NCI-H1436 (cell line): ENCODE data around the gene RPL10A.

Experiments
- DNase-seq: peaks from one replicate; lab custom pipeline; 2025; lab: John Stamatoyannopoulos, UW

RPL10A gene

DNA sequence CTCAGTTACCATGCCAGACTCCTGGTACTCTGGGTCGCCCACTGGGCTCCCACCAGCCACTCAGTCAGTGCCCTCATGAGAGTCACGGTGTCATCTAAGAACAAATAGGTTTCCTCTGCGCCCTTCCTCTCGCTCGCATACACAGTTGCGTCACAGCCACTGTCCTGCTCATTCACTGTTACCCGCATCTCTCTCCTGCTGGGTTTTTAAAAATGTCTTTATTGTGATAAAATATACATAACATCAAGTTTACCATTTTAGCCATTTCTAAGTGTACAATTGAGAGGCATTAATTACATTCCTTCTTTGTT lies 24.7 kb downstream of the RPL10A start:
- DNase-seq: no peak

DNA sequence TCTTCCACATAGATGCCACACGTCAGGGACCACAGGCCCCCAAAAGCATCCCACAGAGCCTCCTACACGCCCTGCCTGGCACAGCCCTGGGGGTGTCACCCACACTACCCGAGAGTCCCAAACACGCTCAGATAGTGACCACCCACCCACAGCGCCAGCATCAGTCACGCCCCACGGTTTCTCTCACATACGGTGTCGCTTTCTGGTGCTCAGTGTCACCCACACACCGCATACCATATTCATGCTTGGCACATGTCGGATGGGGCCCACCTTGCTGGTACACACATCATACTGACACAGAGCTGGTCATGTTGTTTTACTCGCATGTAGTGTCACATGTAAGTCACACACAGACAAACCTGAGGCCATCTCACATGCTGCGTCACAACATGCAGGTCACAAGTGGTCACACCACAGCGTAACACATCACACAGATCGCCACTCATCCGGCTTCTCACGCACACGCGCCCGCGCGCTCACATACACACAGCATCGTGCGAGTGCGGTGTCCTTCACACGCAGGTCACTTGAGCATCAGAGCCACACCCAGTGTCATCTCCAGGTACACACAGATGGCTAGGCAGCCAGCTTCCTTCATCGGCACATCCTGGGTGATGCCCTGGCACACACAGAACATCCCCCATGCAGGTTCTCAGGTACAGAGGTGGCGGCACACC lies 25.2 kb downstream of the RPL10A start:
- DNase-seq: no peak

- no peak for DNase-seq
Measured at GRCh38 chr6:35494161-35494563, 26.0 kb downstream of the RPL10A start.

- no peak for DNase-seq
Measured at GRCh38 chr6:35495258-35496035, 27.2 kb downstream of the RPL10A start.

DNA sequence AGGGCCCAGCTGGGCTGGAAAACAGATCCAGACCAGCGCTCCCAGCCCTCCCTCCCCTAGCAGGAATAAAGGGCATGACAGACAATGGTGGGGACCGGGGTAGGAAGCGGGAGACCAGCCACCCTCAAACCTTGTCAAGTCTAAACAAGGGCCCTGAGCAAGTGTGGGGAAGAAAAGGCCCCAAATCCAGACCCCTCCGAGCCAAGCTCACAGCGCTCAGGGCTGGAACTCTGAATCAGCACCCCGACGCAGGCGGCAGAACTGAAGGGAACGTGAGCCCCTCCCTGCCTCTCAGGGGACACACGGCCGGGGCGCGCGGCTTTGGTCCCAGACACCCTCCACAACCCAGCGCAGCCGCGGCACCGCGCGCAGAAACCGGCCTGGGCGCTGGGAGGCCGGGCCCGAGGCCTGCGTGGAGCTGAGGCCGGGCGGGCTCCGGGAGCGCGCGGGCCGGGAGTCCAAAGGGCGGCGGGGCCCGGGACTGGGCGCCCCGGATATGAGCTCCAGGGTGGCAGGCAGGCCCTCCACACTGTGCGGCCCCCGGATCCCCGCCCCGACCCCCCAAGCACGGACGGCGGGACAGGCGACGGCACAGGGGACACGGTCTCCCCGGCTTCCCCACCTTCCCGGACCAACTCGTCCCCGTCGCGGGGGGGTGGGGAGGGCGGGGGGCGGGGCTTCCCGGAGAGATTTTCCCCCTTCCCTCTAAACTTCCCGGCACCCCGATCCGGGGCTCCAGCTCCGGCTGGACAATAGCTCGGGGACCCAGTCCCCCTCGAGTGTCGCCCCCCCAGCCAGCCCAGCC lies 28.0 kb downstream of the RPL10A start:
- DNase-seq: no peak

DNA sequence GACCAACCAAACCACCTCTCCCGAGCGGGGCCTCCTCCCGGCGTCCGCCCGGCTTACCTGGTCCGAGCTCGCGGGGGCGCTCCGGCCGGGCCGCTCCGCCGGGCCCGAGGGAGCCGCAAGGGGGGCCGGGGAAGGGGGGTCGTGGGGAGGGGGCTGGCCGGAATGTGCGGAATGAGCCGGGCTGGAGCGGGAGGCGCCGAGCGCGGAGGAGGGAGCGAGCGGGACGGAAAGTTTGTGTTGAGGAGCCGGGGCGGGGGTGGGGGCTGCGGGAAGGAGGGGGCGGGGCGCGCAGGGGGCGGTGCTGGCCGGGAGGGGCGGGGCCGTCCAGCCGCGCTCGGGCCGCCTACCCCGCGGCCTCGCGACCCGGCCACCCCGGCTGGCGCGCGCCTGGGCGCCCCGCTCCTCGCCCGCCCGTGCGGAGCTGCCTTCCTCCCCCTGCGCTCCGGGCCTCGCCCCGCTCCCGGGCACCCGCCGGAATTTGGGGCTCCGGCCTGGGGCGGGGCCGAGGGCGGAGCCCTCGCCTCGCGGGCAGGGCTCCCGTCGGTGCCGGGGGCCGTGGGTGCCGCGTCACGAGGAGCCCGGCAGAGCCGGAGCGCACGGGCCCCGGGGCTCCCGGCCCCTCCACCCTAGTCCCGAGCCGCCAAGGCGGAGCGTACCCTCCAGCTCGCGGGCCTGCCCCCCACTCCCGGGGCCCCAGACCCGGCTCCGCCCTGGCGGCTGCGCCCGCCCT lies 28.8 kb downstream of the RPL10A start, which contains the start of gene TEAD3:
TEAD3 (minus strand) TSS at position 239 of the 730 bp plus-strand sequence.
- DNase-seq: no peak

- DNase-seq: no peak
Measured at GRCh38 chr6:35497571-35498421, 29.6 kb downstream of the RPL10A start.

GRCh38 chr6:35498422-35499067 lies 30.3 kb downstream of the RPL10A start:
- DNase-seq: no peak

- no peak for DNase-seq
Measured at GRCh38 chr6:35499372-35499771, 31.2 kb downstream of the RPL10A start.

DNA sequence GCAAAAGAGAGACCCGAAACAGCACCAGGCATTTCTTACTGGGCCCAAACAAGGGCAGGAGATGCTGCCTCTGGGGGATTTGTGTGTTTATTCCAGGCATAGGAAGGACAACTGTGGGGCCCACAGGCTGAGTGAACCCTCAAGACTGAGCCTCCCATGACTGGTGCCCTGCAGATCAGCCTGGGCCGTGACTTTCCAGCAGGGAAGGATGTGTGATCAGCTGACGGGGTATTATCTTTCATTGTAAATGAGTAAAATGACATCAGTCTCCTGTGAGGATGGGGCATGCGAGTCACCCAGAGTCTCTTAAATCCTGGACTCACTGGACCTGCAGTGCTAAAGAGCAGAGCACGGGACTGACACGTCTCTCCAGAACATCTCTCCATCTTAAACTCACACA lies 32.6 kb downstream of the RPL10A start:
- DNase-seq: no peak

- DNase-seq: no peak
Measured at GRCh38 chr6:35501784-35502183, 33.6 kb downstream of the RPL10A start.

GRCh38 chr6:35503534-35503933 lies 35.3 kb downstream of the RPL10A start:
- no peak for DNase-seq

GRCh38 chr6:35505999-35506412 lies 37.8 kb downstream of the RPL10A start:
- no peak for DNase-seq

DNA sequence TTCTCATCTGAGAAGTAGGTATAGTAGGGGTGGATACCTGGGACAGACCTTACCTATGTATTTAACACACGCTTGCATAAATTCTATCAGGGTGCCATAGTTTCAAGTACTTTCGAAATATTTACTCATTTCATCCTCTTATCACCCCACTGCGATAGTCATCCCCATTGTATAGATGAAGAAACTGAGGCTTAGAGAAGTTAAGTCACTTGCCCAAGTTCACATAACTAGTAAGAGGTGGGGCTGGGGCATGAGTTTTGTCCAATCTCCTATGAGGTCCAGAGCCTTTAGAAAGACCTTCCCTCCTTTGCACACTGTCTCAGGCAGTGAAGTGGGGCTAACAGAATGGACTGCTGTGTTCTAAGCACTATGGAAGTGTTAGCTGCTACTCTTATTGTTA lies 38.3 kb downstream of the RPL10A start:
- DNase-seq: no peak

GRCh38 chr6:35507221-35507620 lies 39.0 kb downstream of the RPL10A start:
- no peak for DNase-seq

DNA sequence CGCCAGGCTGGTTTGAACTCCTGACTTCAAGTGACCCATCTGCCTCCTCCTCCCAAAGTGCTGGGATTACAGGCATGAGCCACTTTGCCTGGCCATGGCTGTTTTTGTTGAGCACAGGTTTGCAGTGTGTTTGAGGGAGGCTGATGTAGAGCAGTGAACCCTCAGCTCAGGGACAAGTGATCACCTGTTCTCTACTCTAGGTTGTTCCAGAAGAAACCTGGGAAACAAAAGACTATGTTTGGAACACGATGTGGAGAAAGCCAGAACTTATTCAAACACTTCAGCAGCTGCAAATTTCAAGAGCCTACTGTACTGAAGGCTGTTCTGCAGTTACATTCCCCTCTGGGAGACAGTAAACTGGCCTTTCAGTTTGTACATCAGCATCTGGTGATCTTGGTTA lies 39.8 kb downstream of the RPL10A start:
- DNase-seq: no peak

DNA sequence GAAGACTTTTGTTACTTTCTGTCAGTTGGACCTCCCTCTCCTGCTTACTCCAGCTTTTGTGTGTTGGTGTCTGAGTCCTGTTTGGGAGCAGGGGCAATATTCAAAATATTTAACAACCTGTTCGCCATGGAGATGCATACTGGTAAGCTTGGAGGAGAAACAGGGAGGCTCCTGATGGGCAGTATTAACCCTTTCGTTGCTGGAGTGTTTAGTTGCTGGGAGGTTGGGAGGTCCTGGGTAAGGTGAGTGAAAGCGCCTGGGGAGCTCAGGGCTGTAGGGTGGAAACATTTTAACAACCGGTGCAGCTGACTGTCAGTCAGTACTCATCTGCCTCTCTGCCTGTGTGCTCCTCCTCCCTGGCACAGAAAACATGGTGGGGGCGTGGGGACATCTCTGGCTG lies 40.3 kb downstream of the RPL10A start:
- DNase-seq: no peak

DNA sequence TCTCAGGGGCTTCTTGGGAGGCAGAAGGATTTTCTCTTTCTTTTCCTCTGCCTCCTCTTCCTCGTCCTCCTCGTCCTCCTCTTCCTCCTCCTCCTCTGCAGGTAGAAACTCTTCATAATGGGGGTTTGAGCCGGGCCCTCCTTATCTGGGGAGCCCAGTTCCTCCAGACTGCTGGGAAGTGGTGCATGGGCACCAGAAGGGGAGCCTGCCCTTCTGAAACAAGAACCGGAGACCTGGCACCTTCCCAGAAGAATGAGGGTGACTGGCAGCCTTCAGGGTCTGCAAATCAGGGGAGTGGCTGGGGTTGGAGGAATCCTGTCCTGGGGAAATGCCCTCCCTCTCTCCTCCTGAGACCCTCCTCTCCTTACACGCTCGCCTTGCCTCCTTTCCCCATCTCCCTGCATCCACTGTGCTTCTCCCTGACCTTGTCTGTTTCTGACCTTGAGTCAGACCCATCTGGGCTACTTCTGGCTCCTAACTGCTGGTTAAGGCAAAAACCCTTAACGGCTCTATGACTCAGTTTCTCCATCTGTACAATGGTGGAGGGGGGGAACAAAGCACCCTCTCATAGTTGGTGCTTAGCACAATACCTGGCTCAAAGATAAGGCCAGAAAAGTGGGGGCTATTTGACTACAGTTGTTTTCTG lies 42.8 kb downstream of the RPL10A start:
- no peak for DNase-seq

- no peak for DNase-seq
Measured at GRCh38 chr6:35511562-35511941, 43.4 kb downstream of the RPL10A start.

DNA sequence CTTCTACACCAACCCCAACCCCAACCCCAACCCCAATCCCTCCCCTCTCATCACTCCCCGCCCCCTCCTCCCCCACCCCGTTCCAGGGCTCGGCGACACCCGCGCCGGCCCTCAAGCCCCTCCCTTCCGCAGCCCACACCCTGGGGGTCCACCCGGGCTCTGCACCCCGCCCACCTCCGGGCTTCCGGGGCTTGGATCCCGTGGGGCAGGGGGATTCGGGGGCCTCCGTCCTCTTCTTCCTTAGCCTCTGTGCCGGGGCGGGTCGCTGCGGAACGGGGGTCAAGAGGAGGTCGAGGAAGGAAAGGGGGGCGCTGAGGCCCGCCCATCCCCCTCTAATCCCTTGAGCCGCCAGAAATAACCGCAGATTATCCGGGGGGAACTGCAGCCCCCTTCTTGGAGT lies 43.8 kb downstream of the RPL10A start:
- no peak for DNase-seq
